Measurements from ENCODE around the gene CCDC110.
"Not testable (repeated sequence)": the region's sequence is repeated elsewhere in the genome, so short reads cannot be mapped to it uniquely, and the experiment has no call there.

The CCDC110 gene

DNA sequence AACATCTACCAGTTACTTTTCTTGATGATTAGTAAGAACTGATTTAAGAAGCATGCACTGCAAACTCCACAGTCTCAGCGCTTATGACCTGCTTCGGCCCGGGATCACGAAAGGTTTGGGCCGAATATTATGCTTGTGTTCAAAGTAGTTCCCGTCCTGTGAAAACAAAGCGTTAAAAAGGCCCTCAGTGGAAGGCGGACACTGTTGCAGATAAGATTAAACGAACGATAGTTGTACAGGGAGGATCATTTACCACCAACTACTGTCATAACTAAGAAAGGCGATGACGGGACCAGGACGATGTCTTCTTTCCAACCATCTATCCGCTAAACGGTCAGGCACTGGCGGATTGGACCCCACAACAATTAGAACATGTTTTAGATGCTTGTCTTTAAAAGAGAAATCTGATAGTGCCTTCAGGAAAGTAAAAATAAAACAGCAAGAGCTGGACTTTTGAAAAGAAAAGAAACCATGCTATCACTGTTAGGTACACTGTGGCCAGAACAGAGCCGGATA is 42.7 kb upstream of the CCDC110 start:
- no peaks in the 10 kb centered on the region for H3K36me3 Mint-ChIP-seq (ENCODE audit: low read depth)

DNA sequence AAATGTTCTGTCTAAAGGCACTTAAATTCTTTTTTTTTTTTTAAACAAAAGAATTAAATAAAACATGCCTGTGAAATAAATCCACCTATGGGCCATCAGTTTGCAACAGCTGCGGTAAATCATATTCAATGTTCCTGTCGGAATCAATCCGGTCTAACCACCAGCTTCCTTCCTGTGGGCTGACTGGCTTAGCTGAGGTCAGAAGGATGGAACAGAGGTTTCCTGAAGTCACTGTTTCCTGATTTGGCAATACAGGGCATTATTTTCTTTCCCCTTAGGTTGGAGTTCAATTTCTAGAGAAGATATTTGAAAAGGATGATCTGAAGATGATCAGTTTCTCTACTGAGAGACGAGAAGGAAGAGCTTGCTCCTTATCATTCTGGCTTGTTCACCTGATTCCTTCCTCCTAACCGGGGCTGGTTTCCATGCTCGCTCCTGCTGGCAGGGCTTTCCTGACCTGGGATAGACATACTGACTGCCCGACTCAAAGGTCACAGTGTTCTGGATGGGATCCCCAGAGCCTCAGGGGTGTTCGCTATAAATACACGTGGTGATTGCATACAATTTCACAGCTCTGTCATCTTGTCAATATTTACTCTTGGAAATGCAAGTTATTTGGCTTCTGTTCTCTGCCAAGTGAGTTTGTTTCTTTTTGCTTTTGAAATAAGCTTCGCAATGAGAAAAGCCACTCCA is 42.1 kb upstream of the CCDC110 start:
- peak overlapping the region in 1 of 3 experiments; percentile 44 for H3K27ac Mint-ChIP-seq
- H3K27me3 Mint-ChIP-seq (ENCODE audit: low read depth) = no peaks in the 10 kb centered on the region
- no peaks in the 10 kb centered on the region for H3K9me3 Mint-ChIP-seq
- TF ChIP-seq, protein P1, sequence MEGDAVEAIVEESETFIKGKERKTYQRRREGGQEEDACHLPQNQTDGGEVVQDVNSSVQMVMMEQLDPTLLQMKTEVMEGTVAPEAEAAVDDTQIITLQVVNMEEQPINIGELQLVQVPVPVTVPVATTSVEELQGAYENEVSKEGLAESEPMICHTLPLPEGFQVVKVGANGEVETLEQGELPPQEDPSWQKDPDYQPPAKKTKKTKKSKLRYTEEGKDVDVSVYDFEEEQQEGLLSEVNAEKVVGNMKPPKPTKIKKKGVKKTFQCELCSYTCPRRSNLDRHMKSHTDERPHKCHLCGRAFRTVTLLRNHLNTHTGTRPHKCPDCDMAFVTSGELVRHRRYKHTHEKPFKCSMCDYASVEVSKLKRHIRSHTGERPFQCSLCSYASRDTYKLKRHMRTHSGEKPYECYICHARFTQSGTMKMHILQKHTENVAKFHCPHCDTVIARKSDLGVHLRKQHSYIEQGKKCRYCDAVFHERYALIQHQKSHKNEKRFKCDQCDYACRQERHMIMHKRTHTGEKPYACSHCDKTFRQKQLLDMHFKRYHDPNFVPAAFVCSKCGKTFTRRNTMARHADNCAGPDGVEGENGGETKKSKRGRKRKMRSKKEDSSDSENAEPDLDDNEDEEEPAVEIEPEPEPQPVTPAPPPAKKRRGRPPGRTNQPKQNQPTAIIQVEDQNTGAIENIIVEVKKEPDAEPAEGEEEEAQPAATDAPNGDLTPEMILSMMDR (IDR thresholded peaks at IDR 0.05; ENCODE audit: unreplicated experiment in 3 of 3) = no peak
- no peaks in the 10 kb centered on the region for H3K36me3 Mint-ChIP-seq (ENCODE audit: low read depth)
- no peak overlapping the region for H3K4me3 Mint-ChIP-seq
- peaks cover 11% of the 10 kb centered on the region for H3K4me1 Mint-ChIP-seq

More for the DNA sequence above, 42.7 kb upstream of the CCDC110 start:
- Mint-ChIP-seq H3K4me3 (no peak overlapping the region), H3K9me3 (no peaks in the 10 kb centered on the region), H3K27ac (no peak overlapping the region), H3K27me3 (ENCODE audit: low read depth) (no peaks in the 10 kb centered on the region), H3K4me1 (peaks cover 9% of the 10 kb centered on the region)
- TF ChIP-seq, protein P1 (IDR thresholded peaks at IDR 0.05; ENCODE audit: unreplicated experiment in 3 of 3) = no peak

DNA sequence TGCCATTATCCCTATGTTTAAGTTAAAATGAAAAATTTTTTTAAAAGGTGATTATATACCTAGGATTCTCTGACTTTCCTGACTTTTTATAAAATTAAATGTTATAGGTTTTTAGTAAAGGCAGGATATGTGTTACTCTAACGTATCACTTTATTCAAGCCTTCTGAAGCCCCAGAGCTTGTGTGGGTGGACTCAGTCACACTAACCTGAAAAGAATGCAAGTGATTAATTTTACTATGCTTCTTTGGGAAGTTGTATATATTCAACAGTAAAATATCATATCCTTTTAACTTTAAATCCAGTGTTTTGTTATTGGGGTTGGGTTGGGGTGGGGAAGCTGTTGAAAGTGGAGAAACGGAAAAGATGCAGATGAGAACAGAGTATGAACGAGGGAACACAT is 41.0 kb upstream of the CCDC110 start:
- no peaks in the 10 kb centered on the region for H3K36me3 Mint-ChIP-seq (ENCODE audit: low read depth)
- TF ChIP-seq, protein P1 (IDR thresholded peaks at IDR 0.05; ENCODE audit: unreplicated experiment in 3 of 3) = no peak
- H3K9me3 Mint-ChIP-seq = no peaks in the 10 kb centered on the region
- H3K27me3 Mint-ChIP-seq (ENCODE audit: low read depth) = no peaks in the 10 kb centered on the region
- H3K4me1 Mint-ChIP-seq = peaks cover 20% of the 10 kb centered on the region
- H3K4me3 Mint-ChIP-seq = no peak overlapping the region
- no peak overlapping the region for H3K27ac Mint-ChIP-seq

DNA sequence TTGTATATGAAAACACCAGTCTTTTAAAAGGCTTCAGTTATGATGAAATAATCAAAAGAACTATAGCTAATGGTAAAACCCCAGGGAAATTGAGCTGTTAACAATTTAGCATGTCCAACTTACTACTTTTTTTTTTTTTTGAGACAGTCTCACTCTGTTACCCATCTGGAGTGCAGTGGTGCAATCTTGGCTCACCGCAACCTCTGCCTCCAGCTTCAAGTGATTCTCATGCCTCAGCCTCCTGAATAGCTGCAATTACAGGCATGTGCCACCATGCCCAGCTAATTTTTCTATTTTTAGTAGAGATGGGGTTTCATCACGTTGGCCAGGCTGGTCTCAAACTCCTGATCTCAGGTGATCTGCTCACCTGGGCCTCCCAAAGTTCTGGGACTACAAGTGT is 39.7 kb upstream of the CCDC110 start:
- not testable (repeated sequence) for H3K9me3 Mint-ChIP-seq; H3K36me3 Mint-ChIP-seq (ENCODE audit: low read depth); H3K27me3 Mint-ChIP-seq (ENCODE audit: low read depth); H3K4me3 Mint-ChIP-seq; H3K27ac Mint-ChIP-seq
- H3K4me1 Mint-ChIP-seq = peaks cover 20% of the 10 kb centered on the region

DNA sequence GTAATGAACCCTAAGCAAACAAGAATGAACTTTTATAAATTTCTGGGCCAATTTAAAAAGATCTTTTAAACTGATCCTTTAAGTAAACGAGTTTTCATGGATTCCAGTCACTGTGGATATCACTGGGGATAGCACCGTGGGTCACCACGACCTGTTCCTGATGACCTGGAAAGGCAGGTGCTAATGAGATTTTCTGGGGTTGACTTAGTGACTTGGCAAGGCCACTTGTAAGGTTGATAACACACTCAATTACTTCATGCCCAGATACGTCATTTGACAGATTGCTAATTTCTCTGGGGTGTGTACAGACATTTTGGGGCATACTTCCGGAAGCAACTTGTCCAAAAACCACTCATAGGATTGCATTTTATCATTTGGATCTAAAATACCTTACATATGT is 39.3 kb upstream of the CCDC110 start:
- no peaks in the 10 kb centered on the region for H3K9me3 Mint-ChIP-seq
- peaks cover 20% of the 10 kb centered on the region for H3K4me1 Mint-ChIP-seq
- no peaks in the 10 kb centered on the region for H3K27me3 Mint-ChIP-seq (ENCODE audit: low read depth)
- no peaks in the 10 kb centered on the region for H3K36me3 Mint-ChIP-seq (ENCODE audit: low read depth)
- H3K27ac Mint-ChIP-seq = no peak overlapping the region
- TF ChIP-seq, protein P1 (IDR thresholded peaks at IDR 0.05; ENCODE audit: unreplicated experiment in 3 of 3) = no peak
- H3K4me3 Mint-ChIP-seq = no peak overlapping the region

DNA sequence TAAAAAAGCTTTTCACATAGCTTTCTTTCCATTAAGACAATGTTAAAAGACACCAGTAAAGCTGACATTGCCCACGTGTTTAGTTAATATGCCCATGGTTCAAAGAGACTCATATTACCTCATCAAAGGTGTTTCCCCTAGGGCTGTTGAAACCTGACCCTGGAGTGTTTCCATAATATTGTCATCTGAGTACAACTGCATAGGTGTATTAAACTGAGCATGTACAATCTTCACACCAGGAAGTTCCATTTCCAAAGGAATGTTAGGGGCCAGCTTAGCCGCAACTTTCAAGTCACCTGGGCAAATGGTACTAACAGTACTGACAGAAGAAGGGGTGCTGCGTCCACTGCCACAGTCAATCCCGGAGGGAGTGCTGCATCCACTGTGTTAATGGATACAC is 36.6 kb upstream of the CCDC110 start:
- Mint-ChIP-seq H3K27me3 (ENCODE audit: low read depth) (no peaks in the 10 kb centered on the region), H3K36me3 (ENCODE audit: low read depth) (no peaks in the 10 kb centered on the region), H3K9me3 (no peaks in the 10 kb centered on the region), H3K4me1 (peaks cover 34% of the 10 kb centered on the region), H3K4me3 (no peak overlapping the region), H3K27ac (peak overlapping the region in 1 of 3 experiments; percentile 22)
- TF ChIP-seq, protein P1 (IDR thresholded peaks at IDR 0.05; ENCODE audit: unreplicated experiment in 3 of 3) = no peak
